ENCODE data around the gene ARHGAP24.
"Not testable (repeated sequence)": the region's sequence is repeated elsewhere in the genome, so short reads cannot be mapped to it uniquely, and the experiment has no call there.

ARHGAP24 gene

GRCh38 chr4:85656759-85657505 is 182.0 kb downstream of the ARHGAP24 start:
- no peak for DNase-seq (ENCODE audit: low read depth in 2 of 2)

- DNase-seq (ENCODE audit: low read depth in 2 of 2) = no peak
These were observed 184.0 kb downstream of the ARHGAP24 start for GRCh38 chr4:85658766-85659439.

- no peak for DNase-seq (ENCODE audit: low read depth in 2 of 2)
These were observed 184.8 kb downstream of the ARHGAP24 start for GRCh38 chr4:85659610-85660218.

- DNase-seq (ENCODE audit: low read depth in 2 of 2) = not testable (repeated sequence)
These were observed 191.7 kb downstream of the ARHGAP24 start for GRCh38 chr4:85666625-85667024.

- DNase-seq (ENCODE audit: low read depth in 2 of 2) = no peak
These were observed 194.3 kb downstream of the ARHGAP24 start for GRCh38 chr4:85669204-85669603.

- DNase-seq (ENCODE audit: low read depth in 2 of 2) = no peak
These were observed 195.1 kb downstream of the ARHGAP24 start for GRCh38 chr4:85669992-85670548.

GRCh38 chr4:85671120-85671519 is 196.2 kb downstream of the ARHGAP24 start:
- no peak for DNase-seq (ENCODE audit: low read depth in 2 of 2)

- peak; percentile 53 for DNase-seq (ENCODE audit: low read depth in 2 of 2)
These were observed 197.2 kb downstream of the ARHGAP24 start for GRCh38 chr4:85672116-85672515.

- no peak for DNase-seq (ENCODE audit: low read depth in 2 of 2)
These were observed 198.0 kb downstream of the ARHGAP24 start for GRCh38 chr4:85672959-85673358.

- no peak for DNase-seq (ENCODE audit: low read depth in 2 of 2)
These were observed 198.6 kb downstream of the ARHGAP24 start for GRCh38 chr4:85673540-85673939.

GRCh38 chr4:85675076-85676049 is 200.4 kb downstream of the ARHGAP24 start:
- no peak for DNase-seq (ENCODE audit: low read depth in 2 of 2)

GRCh38 chr4:85676050-85676425 is 201.1 kb downstream of the ARHGAP24 start:
- no peak for DNase-seq (ENCODE audit: low read depth in 2 of 2)

GRCh38 chr4:85676850-85677590 is 202.1 kb downstream of the ARHGAP24 start:
- no peak for DNase-seq (ENCODE audit: low read depth in 2 of 2)

- DNase-seq (ENCODE audit: low read depth in 2 of 2) = peak; percentile 97 to 98
These were observed 206.3 kb downstream of the ARHGAP24 start for GRCh38 chr4:85681221-85681657.

GRCh38 chr4:85681921-85682320 is 207.0 kb downstream of the ARHGAP24 start:
- no peak for DNase-seq (ENCODE audit: low read depth in 2 of 2)

- DNase-seq (ENCODE audit: low read depth in 2 of 2) = no peak
These were observed 207.4 kb downstream of the ARHGAP24 start for GRCh38 chr4:85682391-85682790.

GRCh38 chr4:85684676-85685075 is 209.7 kb downstream of the ARHGAP24 start:
- no peak for DNase-seq (ENCODE audit: low read depth in 2 of 2)

- DNase-seq (ENCODE audit: low read depth in 2 of 2) = no peak
These were observed 211.4 kb downstream of the ARHGAP24 start for GRCh38 chr4:85686398-85686797.

GRCh38 chr4:85688055-85688740 is 213.2 kb downstream of the ARHGAP24 start:
- no peak for DNase-seq (ENCODE audit: low read depth in 2 of 2)

- DNase-seq (ENCODE audit: low read depth in 2 of 2) = no peak
These were observed 221.7 kb downstream of the ARHGAP24 start for GRCh38 chr4:85696661-85697060.
